Spleen (tissue), 7 donors: Measurements from ENCODE around the gene NFATC1.

Source experiments
- CTCF ChIP-seq, 11 experiments: fragments of 200-600 bp in 7 of 11; fragments of 450-650 bp in 4 of 11; sonication (generic) in 4 of 11; IDR thresholded peaks in 8 of 11; conservative IDR thresholded peaks in 3 of 11; 1 replicate in 7 of 11; 2 replicates in 4 of 11; pipeline versions ENCODE4 v1.4.0 to v1.8.0; 2016 to 2021; ENCODE audit warnings: antibody characterized with exemption in 11 of 11, inconsistent platforms in 4 of 11, mild to moderate bottlenecking in 1 of 11
- POLR2AphosphoS5 ChIP-seq, 3 donors: sonication (generic); formaldehyde crosslinking; IDR thresholded peaks; one replicate each; pipeline ENCODE4 v1.5.1; 2017; ENCODE audit warnings: antibody characterized with exemption in 3 of 3
- donor health status: DM: no; HTN: no; CAD: no; lungs with moderate emphysema.
- donor health status: DM: no; HTN: no; CAD: no.
- donor health status: DM: no; HTN: no; CAD: no.

GRCh38 chr18:79563949-79564348, 168.2 kb downstream of the NFATC1 start:
- TF ChIP-seq CTCF (IDR thresholded peaks at IDR 0.05 in 8 of 11, conservative IDR thresholded peaks at IDR 0.05 in 3 of 11) = no peak
- no peak for TF ChIP-seq POLR2AphosphoS5 (IDR thresholded peaks at IDR 0.05)
